HepG2 (cell line): ENCODE measurements around the gene IPO13. TPM values are rescaled to one million over a fixed set of nuclear protein-coding genes. Genes with fewer than 3 reads are reported as not detected.

Source experiments
- DR1 ChIP-seq: sonication (generic); formaldehyde crosslinking; IDR thresholded peaks from 2 replicates; pipeline ENCODE4 v1.8.0; 2021; ENCODE audit warnings: mild to moderate bottlenecking, missing genetic modification reagents, inconsistent platforms
- FIP1L1 ChIP-seq: fragments of 200-400 bp; formaldehyde crosslinking; IDR thresholded peaks from 2 replicates; pipeline ENCODE4 v1.6.1; 2018; ENCODE audit warnings: low read depth, mild to moderate bottlenecking, low read length, moderate library complexity, borderline replicate concordance; ENCODE audit not compliant: insufficient read depth
- FOXJ3 ChIP-seq: sonication (generic); formaldehyde crosslinking; IDR thresholded peaks from 2 replicates; pipeline ENCODE4 v1.4.0; 2020; ENCODE audit warnings: missing genetic modification reagents, mild to moderate bottlenecking, borderline replicate concordance
- HDAC1 ChIP-seq: sonication (generic); formaldehyde crosslinking; IDR thresholded peaks from 2 replicates; pipeline ENCODE4 v1.5.1; 2020; ENCODE audit warnings: mild to moderate bottlenecking, missing genetic modification reagents
- MXD4 ChIP-seq: IDR thresholded peaks from 2 replicates; pipeline ENCODE4 v1.6.1; 2016; ENCODE audit warnings: mild to moderate bottlenecking, missing biosample characterization, missing genetic modification reagents
- PAF1 ChIP-seq: IDR thresholded peaks from 2 replicates; pipeline ENCODE4 v1.6.1; 2016; ENCODE audit warnings: missing genetic modification reagents, missing compliant biosample characterization
- RELA ChIP-seq: sonication (generic); formaldehyde crosslinking; IDR thresholded peaks from 2 replicates; pipeline ENCODE4 v1.4.0; 2020; ENCODE audit warnings: missing genetic modification reagents
- SRSF1 ChIP-seq: fragments of 200-400 bp; formaldehyde crosslinking; optimal IDR thresholded peaks from 2 replicates; pipeline ENCODE3; 2017; ENCODE audit warnings: mild to moderate bottlenecking, low read depth, low read length, moderate library complexity
- TAF1 ChIP-seq: sonication (generic); formaldehyde crosslinking; IDR thresholded peaks from 2 replicates; pipeline ENCODE4 v1.4.0; 2020; ENCODE audit warnings: missing genetic modification reagents
- TP53 ChIP-seq: sonication (generic); formaldehyde crosslinking; conservative IDR thresholded peaks from 2 replicates; pipeline ENCODE4 v1.4.0; 2020; ENCODE audit warnings: missing genetic modification reagents
- U2AF1 ChIP-seq: fragments of 200-400 bp; formaldehyde crosslinking; optimal IDR thresholded peaks from 2 replicates; pipeline ENCODE3; 2017; ENCODE audit warnings: mild to moderate bottlenecking, low read depth, low read length
- ZKSCAN1 ChIP-seq: fragments of 150-350 bp; IDR thresholded peaks from 2 replicates; pipeline ENCODE4 v1.6.1; 2014; ENCODE audit warnings: low read length
- ZNF329 ChIP-seq: sonication (generic); formaldehyde crosslinking; IDR thresholded peaks from 2 replicates; pipeline ENCODE4 v1.9.0; 2021; ENCODE audit warnings: low read depth, mild to moderate bottlenecking, missing genetic modification reagents
- ZNF558 ChIP-seq: sonication (generic); formaldehyde crosslinking; IDR thresholded peaks from 2 replicates; pipeline ENCODE4 v1.9.0; 2022; ENCODE audit warnings: mild to moderate bottlenecking, missing genetic modification reagents, borderline replicate concordance
- ZNF660 ChIP-seq: sonication (generic); formaldehyde crosslinking; IDR thresholded peaks from 2 replicates; pipeline ENCODE4 v1.5.1; 2020; ENCODE audit warnings: mild to moderate bottlenecking, low read depth, missing genetic modification reagents, borderline replicate concordance
- ZNF670 ChIP-seq: sonication (generic); formaldehyde crosslinking; IDR thresholded peaks from 2 replicates; pipeline ENCODE4 v1.8.0; 2022; ENCODE audit warnings: mild to moderate bottlenecking, missing genetic modification reagents, borderline replicate concordance
- ZNF746 ChIP-seq: sonication (generic); formaldehyde crosslinking; IDR thresholded peaks from 2 replicates; pipeline ENCODE4 v1.8.0; 2022; ENCODE audit warnings: mild to moderate bottlenecking, missing genetic modification reagents
- ZNF878 ChIP-seq: sonication (generic); formaldehyde crosslinking; IDR thresholded peaks from 2 replicates; pipeline ENCODE4 v1.8.1; 2023; ENCODE audit warnings: mild to moderate bottlenecking, missing genetic modification reagents, moderate library complexity
- ZSCAN22 ChIP-seq: sonication (generic); formaldehyde crosslinking; IDR thresholded peaks from 2 replicates; pipeline ENCODE4 v1.4.0; 2020; ENCODE audit warnings: mild to moderate bottlenecking, missing genetic modification reagents
- polyA plus RNA-seq, 8 experiments: library from polyadenylated mRNA; depleted of rRNA in 3 of 8; stranded (reverse) in 7 of 8; unstranded in 1 of 8; fragments of >200 nt; fragmentation: Illumina TruSeq in 4 of 8; extraction: Trizol in 4 of 8; gene quantifications; 2 replicates each; pipeline versions ENCODE4 v1.2.1 to v1.2.3, GENCODE V29; 2011 to 2016; ENCODE audit warnings: low read depth in 4 of 8, missing spikeins in 1 of 8, mixed read lengths in 1 of 8; ENCODE audit not compliant: insufficient read depth in 1 of 8
- total RNA-seq, 5 experiments: library from RNA; depleted of rRNA; stranded (reverse); fragments of >200 nt; fragmentation: Illumina TruSeq; extraction: Trizol; gene quantifications; 2 replicates each; pipeline ENCODE4 v1.2.3, GENCODE V29; 2016; ENCODE audit warnings: low read depth in 1 of 5
- TF ChIP-seq, protein P1 (sequence below): sonication (generic); formaldehyde crosslinking; IDR thresholded peaks from 2 replicates; pipeline ENCODE4 v1.4.0; 2020; ENCODE audit warnings: missing genetic modification reagents
- TF ChIP-seq, protein P2 (sequence below): sonication (generic); formaldehyde crosslinking; IDR thresholded peaks from 2 replicates; pipeline ENCODE4 v1.5.0; 2020; ENCODE audit warnings: missing genetic modification reagents

The IPO13 gene
- total and polyA plus RNA-seq, 2 of the 13 experiments (the other 11 are each of a cell fraction or from before 2014, with no cell fraction given), result 12.9 to 15.6 TPM

GRCh38 chr1:43978551-43979260, 32.0 kb downstream of the IPO13 start, which contains the start of gene B4GALT2 (continued):
- TF ChIP-seq TP53 (no peak), DR1 (CRISPR knock-in tag) (peak; percentile 27; the same call in 1 of the 2 replicates), ZSCAN22 (CRISPR knock-in tag) (no peak), FOXJ3 (CRISPR knock-in tag) (no peak), RELA (CRISPR knock-in tag) (no peak), U2AF1 (no peak), ZNF746 (CRISPR knock-in tag) (peak; percentile 28; the same call in 1 of the 2 replicates), PAF1 (CRISPR knock-in tag) (no peak), ZKSCAN1 (0 out of 2 replicates have a peak, but pooled peaks have one; percentile 15), ZNF558 (CRISPR knock-in tag) (0 out of 2 replicates have a peak, but pooled peaks have one; percentile 23), ZNF670 (CRISPR knock-in tag) (0 out of 2 replicates have a peak, but pooled peaks have one; percentile 38), TAF1 (CRISPR knock-in tag) (peak; percentile 27; the same call in 1 of the 2 replicates), MXD4 (CRISPR knock-in tag) (no peak), FIP1L1 (no peak), ZNF329 (no peak), SRSF1 (no peak), HDAC1 (CRISPR knock-in tag) (peak; percentile 68; the same call in 1 of the 2 replicates), ZNF878 (CRISPR knock-in tag) (no peak), ZNF660 (CRISPR knock-in tag) (no peak)
- TF ChIP-seq, protein P1, sequence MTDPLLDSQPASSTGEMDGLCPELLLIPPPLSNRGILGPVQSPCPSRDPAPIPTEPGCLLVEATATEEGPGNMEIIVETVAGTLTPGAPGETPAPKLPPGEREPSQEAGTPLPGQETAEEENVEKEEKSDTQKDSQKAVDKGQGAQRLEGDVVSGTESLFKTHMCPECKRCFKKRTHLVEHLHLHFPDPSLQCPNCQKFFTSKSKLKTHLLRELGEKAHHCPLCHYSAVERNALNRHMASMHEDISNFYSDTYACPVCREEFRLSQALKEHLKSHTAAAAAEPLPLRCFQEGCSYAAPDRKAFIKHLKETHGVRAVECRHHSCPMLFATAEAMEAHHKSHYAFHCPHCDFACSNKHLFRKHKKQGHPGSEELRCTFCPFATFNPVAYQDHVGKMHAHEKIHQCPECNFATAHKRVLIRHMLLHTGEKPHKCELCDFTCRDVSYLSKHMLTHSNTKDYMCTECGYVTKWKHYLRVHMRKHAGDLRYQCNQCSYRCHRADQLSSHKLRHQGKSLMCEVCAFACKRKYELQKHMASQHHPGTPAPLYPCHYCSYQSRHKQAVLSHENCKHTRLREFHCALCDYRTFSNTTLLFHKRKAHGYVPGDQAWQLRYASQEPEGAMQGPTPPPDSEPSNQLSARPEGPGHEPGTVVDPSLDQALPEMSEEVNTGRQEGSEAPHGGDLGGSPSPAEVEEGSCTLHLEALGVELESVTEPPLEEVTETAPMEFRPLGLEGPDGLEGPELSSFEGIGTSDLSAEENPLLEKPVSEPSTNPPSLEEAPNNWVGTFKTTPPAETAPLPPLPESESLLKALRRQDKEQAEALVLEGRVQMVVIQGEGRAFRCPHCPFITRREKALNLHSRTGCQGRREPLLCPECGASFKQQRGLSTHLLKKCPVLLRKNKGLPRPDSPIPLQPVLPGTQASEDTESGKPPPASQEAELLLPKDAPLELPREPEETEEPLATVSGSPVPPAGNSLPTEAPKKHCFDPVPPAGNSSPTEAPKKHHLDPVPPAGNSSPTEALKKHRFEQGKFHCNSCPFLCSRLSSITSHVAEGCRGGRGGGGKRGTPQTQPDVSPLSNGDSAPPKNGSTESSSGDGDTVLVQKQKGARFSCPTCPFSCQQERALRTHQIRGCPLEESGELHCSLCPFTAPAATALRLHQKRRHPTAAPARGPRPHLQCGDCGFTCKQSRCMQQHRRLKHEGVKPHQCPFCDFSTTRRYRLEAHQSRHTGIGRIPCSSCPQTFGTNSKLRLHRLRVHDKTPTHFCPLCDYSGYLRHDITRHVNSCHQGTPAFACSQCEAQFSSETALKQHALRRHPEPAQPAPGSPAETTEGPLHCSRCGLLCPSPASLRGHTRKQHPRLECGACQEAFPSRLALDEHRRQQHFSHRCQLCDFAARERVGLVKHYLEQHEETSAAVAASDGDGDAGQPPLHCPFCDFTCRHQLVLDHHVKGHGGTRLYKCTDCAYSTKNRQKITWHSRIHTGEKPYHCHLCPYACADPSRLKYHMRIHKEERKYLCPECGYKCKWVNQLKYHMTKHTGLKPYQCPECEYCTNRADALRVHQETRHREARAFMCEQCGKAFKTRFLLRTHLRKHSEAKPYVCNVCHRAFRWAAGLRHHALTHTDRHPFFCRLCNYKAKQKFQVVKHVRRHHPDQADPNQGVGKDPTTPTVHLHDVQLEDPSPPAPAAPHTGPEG (CRISPR knock-in tag), result 0 out of 2 replicates have a peak, but pooled peaks have one; percentile 27
- TF ChIP-seq, protein P2, sequence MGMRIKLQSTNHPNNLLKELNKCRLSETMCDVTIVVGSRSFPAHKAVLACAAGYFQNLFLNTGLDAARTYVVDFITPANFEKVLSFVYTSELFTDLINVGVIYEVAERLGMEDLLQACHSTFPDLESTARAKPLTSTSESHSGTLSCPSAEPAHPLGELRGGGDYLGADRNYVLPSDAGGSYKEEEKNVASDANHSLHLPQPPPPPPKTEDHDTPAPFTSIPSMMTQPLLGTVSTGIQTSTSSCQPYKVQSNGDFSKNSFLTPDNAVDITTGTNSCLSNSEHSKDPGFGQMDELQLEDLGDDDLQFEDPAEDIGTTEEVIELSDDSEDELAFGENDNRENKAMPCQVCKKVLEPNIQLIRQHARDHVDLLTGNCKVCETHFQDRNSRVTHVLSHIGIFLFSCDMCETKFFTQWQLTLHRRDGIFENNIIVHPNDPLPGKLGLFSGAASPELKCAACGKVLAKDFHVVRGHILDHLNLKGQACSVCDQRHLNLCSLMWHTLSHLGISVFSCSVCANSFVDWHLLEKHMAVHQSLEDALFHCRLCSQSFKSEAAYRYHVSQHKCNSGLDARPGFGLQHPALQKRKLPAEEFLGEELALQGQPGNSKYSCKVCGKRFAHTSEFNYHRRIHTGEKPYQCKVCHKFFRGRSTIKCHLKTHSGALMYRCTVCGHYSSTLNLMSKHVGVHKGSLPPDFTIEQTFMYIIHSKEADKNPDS (CRISPR knock-in tag), result no peak
